GM03348 (cell line): ENCODE measurements around the gene SCN1B.
"Not testable (repeated sequence)": the region's sequence is repeated elsewhere in the genome, so short reads cannot be mapped to it uniquely, and the experiment has no call there.

ENCODE experiments used
- DNase-seq: peaks from one replicate; pipeline ENCODE4 v3.0.0; 2012; ENCODE audit warnings: low spot score

Gene SCN1B

GRCh38 chr19:35000647-35001501 is 29.4 kb upstream of the SCN1B start:
- peak; percentile 73 for DNase-seq

GRCh38 chr19:35002037-35002535 is 28.2 kb upstream of the SCN1B start:
- no peak for DNase-seq

- DNase-seq = no peak
Measured at GRCh38 chr19:35004517-35005255, 25.6 kb upstream of the SCN1B start.

- DNase-seq = no peak
Measured at GRCh38 chr19:35005256-35005977, 24.9 kb upstream of the SCN1B start.

GRCh38 chr19:35006007-35006341 is 24.3 kb upstream of the SCN1B start:
- not testable (repeated sequence) for DNase-seq

GRCh38 chr19:35006342-35006998 is 23.8 kb upstream of the SCN1B start:
- no peak for DNase-seq

GRCh38 chr19:35006999-35007365 is 23.3 kb upstream of the SCN1B start:
- DNase-seq = no peak

GRCh38 chr19:35007427-35007826 is 22.8 kb upstream of the SCN1B start:
- not testable (repeated sequence) for DNase-seq

- DNase-seq = no peak
Measured at GRCh38 chr19:35008891-35009341, 21.4 kb upstream of the SCN1B start.

- no peak for DNase-seq
Measured at GRCh38 chr19:35009424-35010415, 20.6 kb upstream of the SCN1B start.

- DNase-seq = no peak
Measured at GRCh38 chr19:35011091-35011689, 19.1 kb upstream of the SCN1B start.

GRCh38 chr19:35011737-35012682 is 18.3 kb upstream of the SCN1B start:
- no peak for DNase-seq

GRCh38 chr19:35013041-35013819 is 17.0 kb upstream of the SCN1B start:
- DNase-seq = peak; percentile 90

- no peak for DNase-seq
Measured at GRCh38 chr19:35013820-35014754, 16.2 kb upstream of the SCN1B start.

- DNase-seq = not testable (repeated sequence)
Measured at GRCh38 chr19:35014774-35015173, 15.5 kb upstream of the SCN1B start.

- DNase-seq = no peak
Measured at GRCh38 chr19:35015270-35015953, 14.9 kb upstream of the SCN1B start.

GRCh38 chr19:35015954-35016351 is 14.3 kb upstream of the SCN1B start:
- DNase-seq = no peak
